ACHN (cell line): ENCODE data around the gene TSHR.

ENCODE experiments used
- DNase-seq: peaks from one replicate; pipeline ENCODE4 v3.0.0-alpha.2; 2015
- in situ Hi-C: cut with HindIII; loops from 2 replicates; pipeline ENCODE4 v1.10.0; 2017; ENCODE audit warnings: low sequenced_read_pairs, low pct_ligation_motif_present, low pct_unique_long_range_greater_than_20kb

TSHR gene

GRCh38 chr14:81193924-81194633 lies 238.7 kb downstream of the TSHR start:
- in situ Hi-C loops, result no loop called here

More at GRCh38 chr14:81193924-81194633, 238.7 kb downstream of the TSHR start:
- no peak for DNase-seq
